Neutrophil (primary cell): ENCODE results near the gene SAMSN1.

Experiments used
- H3K27ac ChIP-seq: fragments of 200-600 bp; sonication (generic); 2 replicates; pipeline ENCODE4 v1.5.1; 2016; ENCODE audit warnings: mild to moderate bottlenecking, moderate library complexity
- H3K27me3 ChIP-seq: fragments of 200-600 bp; sonication (generic); 2 replicates; pipeline ENCODE4 v1.6.0; 2016; ENCODE audit warnings: mild to moderate bottlenecking
- H3K36me3 ChIP-seq: fragments of 200-600 bp; sonication (generic); 2 replicates; pipeline ENCODE4 v1.5.1; 2017
- H3K4me1 ChIP-seq, 2 experiments: fragments of 200-600 bp in 1 of 2; sonication (generic) in 1 of 2; 1 replicate in 1 of 2; 2 replicates in 1 of 2; pipeline versions ENCODE4 v1.5.1 to v1.6.1; 2013 to 2016; ENCODE audit warnings: low read depth in 1 of 2, low read length in 1 of 2, mild to moderate bottlenecking in 1 of 2, moderate library complexity in 1 of 2; ENCODE audit not compliant: control insufficient read depth in 1 of 2, insufficient read depth in 1 of 2
- H3K4me3 ChIP-seq, 2 experiments: fragments of 200-600 bp in 1 of 2; sonication (generic) in 1 of 2; 1 replicate in 1 of 2; 2 replicates in 1 of 2; pipeline ENCODE4 v1.5.1; 2013 to 2016; ENCODE audit warnings: low read depth in 1 of 2, low read length in 1 of 2, mild to moderate bottlenecking in 1 of 2, moderate library complexity in 1 of 2
- H3K9me3 ChIP-seq: fragments of 200-600 bp; sonication (generic); 2 replicates; pipeline ENCODE4 v1.5.1; 2016
- TF ChIP-seq, protein P1 (sequence below): fragments of 200-600 bp; sonication (generic); IDR thresholded peaks from 2 replicates; pipeline ENCODE4 v1.5.1; 2016; ENCODE audit warnings: antibody characterized with exemption

The SAMSN1 gene

DNA sequence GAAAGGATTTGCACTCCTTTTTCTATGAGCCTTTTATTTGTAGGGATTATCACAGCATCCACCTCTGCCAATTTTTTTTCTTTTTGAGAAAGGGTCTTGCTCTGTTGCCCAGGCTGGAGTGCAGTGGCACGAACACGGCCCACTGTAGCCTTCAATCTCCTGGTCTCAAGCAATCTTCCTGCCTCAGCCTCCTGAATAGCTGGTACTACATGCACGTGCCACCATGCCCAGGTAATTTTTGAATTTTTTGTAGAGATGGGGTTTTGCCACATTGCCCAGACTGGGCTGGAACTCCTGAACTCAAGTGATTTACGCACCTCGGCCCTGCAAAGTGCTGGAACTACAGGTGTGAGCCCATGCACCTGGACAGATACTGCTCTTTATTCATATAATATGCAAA, 2.1 kb downstream of the SAMSN1 start:
- TF ChIP-seq, protein P1, sequence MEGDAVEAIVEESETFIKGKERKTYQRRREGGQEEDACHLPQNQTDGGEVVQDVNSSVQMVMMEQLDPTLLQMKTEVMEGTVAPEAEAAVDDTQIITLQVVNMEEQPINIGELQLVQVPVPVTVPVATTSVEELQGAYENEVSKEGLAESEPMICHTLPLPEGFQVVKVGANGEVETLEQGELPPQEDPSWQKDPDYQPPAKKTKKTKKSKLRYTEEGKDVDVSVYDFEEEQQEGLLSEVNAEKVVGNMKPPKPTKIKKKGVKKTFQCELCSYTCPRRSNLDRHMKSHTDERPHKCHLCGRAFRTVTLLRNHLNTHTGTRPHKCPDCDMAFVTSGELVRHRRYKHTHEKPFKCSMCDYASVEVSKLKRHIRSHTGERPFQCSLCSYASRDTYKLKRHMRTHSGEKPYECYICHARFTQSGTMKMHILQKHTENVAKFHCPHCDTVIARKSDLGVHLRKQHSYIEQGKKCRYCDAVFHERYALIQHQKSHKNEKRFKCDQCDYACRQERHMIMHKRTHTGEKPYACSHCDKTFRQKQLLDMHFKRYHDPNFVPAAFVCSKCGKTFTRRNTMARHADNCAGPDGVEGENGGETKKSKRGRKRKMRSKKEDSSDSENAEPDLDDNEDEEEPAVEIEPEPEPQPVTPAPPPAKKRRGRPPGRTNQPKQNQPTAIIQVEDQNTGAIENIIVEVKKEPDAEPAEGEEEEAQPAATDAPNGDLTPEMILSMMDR: no peak
- H3K36me3 ChIP-seq: no peaks in the 10 kb centered on the region
- no peaks in the 10 kb centered on the region for H3K27me3 ChIP-seq
- peak overlapping the region; percentile 89 for H3K27ac ChIP-seq
- no peaks in the 10 kb centered on the region for H3K9me3 ChIP-seq
- peak overlapping the region; percentile 63 to 87 for H3K4me3 ChIP-seq
- peaks cover 62 to 75% of the 10 kb centered on the region in 2 experiments for H3K4me1 ChIP-seq

DNA sequence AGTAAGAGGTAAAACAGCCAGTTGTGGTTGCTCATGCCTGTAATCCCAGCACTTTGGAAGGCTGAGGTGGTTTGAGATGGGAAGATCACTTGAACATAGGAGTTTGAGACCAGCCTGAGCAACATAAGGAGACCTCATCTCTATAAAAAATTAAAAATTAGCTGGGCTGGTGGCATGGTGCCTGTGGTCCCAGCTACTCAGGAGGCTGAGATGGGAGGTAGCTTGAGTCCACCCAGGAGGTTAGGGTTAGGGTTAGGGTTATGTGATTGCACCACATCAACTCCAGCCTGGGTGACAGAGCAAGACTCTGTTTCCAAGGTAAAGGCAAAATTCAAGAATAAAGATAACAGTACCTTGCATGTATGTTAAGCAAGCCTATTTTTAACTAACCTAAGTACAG, 3.5 kb downstream of the SAMSN1 start:
- peaks cover 62 to 75% of the 10 kb centered on the region in 2 experiments for H3K4me1 ChIP-seq
- H3K4me3 ChIP-seq: peak overlapping the region; percentile 63 to 87
- H3K36me3 ChIP-seq: no peaks in the 10 kb centered on the region
- no peaks in the 10 kb centered on the region for H3K9me3 ChIP-seq
- peak overlapping the region; percentile 89 for H3K27ac ChIP-seq
- TF ChIP-seq, protein P1: no peak
- no peaks in the 10 kb centered on the region for H3K27me3 ChIP-seq

DNA sequence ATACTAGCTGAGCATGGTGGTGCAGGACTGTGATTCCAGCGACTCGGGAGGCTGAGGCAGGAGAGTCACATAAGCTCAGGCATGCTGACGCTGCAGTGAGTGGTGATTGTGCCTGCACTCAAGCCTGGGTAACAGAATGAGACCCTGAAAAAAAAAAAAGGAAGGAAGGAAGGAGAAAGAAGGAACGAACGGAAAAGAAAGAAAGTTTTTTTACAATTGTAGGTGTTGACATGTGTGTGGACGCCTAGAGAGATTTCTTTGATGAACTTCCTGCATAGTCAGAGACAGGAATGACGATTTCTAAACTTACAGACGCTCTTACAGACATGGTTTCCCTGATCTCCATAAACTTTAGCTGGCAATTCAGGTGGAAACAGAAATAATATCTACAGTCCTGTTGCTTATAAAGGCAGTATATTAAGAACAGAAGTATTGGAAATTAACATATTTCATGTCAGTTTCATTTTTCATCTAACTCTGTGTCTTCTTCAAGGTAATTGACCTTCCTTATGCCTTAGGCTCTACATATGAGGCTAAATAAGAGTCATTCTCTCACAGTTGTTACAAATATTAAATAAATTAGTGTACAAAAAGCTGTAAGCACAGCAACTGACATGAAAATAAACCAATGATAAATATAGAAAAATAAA, 4.1 kb downstream of the SAMSN1 start:
- Histone ChIP-seq H3K36me3 (no peaks in the 10 kb centered on the region), H3K9me3 (no peaks in the 10 kb centered on the region), H3K4me3 (peak overlapping the region; percentile 63 to 87), H3K4me1 (peaks cover 61 to 69% of the 10 kb centered on the region in 2 experiments), H3K27me3 (no peaks in the 10 kb centered on the region), H3K27ac (peak overlapping the region; percentile 89)
- TF ChIP-seq, protein P1: no peak

DNA sequence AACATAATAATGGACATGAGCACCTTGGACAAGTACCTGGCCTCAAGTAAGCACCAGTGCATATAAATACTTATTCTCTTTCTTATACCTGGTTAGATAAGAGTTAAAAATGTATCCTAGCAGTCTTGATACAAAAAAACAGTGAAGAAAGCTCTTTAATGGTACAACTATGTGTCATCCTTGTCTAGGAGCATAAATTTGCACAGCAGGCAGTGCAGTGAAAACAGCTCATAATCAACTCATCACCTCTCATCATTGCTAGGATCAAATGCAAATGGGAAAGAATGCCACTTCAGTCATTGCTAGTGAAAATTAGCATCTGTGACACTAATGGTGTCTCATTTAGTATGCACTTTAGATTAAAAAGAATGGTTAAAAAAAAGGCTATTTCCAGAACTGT, 7.6 kb downstream of the SAMSN1 start:
- TF ChIP-seq, protein P1: no peak
- Histone ChIP-seq H3K4me3 (no peak overlapping the region), H3K27ac (peak overlapping the region; percentile 59), H3K27me3 (no peaks in the 10 kb centered on the region), H3K36me3 (no peaks in the 10 kb centered on the region), H3K4me1 (peaks cover 72 to 76% of the 10 kb centered on the region in 2 experiments), H3K9me3 (no peaks in the 10 kb centered on the region)

DNA sequence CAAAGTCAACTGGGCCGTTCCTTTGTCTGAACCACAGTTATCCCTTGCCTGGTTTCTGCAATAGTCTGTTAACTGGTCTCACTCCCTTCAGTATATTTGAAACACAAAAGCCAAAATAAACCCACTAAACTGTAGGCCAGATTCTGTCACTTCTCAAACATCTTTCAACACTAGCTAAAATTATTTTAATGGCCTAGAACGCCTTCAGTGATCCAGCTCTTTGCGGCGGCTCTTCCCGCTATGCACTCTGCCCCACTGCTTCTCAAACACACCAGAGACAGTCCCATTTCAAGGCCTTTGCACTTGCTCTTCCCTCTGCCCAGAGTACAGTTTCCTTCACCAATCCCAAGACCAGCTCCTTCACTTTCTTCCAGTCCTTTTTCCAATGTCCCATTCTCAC, 9.2 kb downstream of the SAMSN1 start:
- Histone ChIP-seq H3K27me3 (no peaks in the 10 kb centered on the region), H3K4me3 (no peak overlapping the region), H3K9me3 (no peaks in the 10 kb centered on the region), H3K27ac (peak overlapping the region; percentile 2), H3K4me1 (peaks cover 69 to 70% of the 10 kb centered on the region in 2 experiments), H3K36me3 (no peaks in the 10 kb centered on the region)
- TF ChIP-seq, protein P1: no peak
